HCT116 (cell line): ENCODE results near the gene CHKA. TPM values are rescaled to one million over a fixed set of nuclear protein-coding genes. Genes with fewer than 3 reads are reported as not detected.

Source experiments
- ATAC-seq: fragments of 200-7000 bp; cut with Tn5 transposase; 2 replicates; pipeline ENCODE4 v1.9.1; 2020; ENCODE audit warnings: mild to moderate bottlenecking, moderate library complexity
- BruUV-seq: library from RNA; stranded (reverse); fragments of 400-500 nt; replicated peaks from 2 replicates; lab custom pipeline; 2021; lab: Mats Ljungman, UMichigan
- CTCF ChIA-PET: fragments of 300-600 bp; sonication (Branson Sonifier 250); formaldehyde crosslinking; loops from one replicate; lab custom pipeline; 2021; ENCODE audit warnings: antibody characterized with exemption; lab: Charles Lee
- POLR2A ChIA-PET: fragments of 300-600, 350-600 bp; sonication (Branson Sonifier 250); formaldehyde crosslinking; loops from one replicate; lab custom pipeline; 2021; ENCODE audit warnings: antibody characterized with exemption; lab: Charles Lee
- RAD21 ChIA-PET, 2 experiments: fragments of 300-600 bp; sonication (Branson Sonifier 250); formaldehyde crosslinking; loops; one replicate each; lab custom pipeline; 2023; ENCODE audit warnings: low total read pairs in 2 of 2; ENCODE audit not compliant: uncharacterized antibody in 2 of 2, unreplicated experiment in 2 of 2, low non-redundant PET in 1 of 2; lab: Charles Lee
- DNase-seq: peaks from one replicate; pipeline ENCODE4 v3.0.0-alpha.2; 2010; ENCODE audit warnings: low read depth, low spot score
- H2AFZ ChIP-seq: fragments of 200-600 bp; shearing (Covaris generic), sonication (generic); 2 replicates; pipeline ENCODE4 v1.6.1; 2017; ENCODE audit warnings: low read depth, mixed run types, mixed read lengths, antibody characterized with exemption, low read length; ENCODE audit not compliant: poor library complexity, severe bottlenecking
- H3K27ac ChIP-seq: 2 replicates; pipeline ENCODE4 v1.5.1; 2012; ENCODE audit warnings: low read depth, low read length
- H3K27me3 ChIP-seq: fragments of 200-600 bp; sonication (generic); 2 replicates; pipeline ENCODE4 v1.6.1; 2016; ENCODE audit warnings: mixed run types, low read length, mixed read lengths; ENCODE audit not compliant: insufficient read depth
- H3K36me3 ChIP-seq, 2 experiments: fragments of 200-500 bp in 1 of 2; fragments of 200-600 bp in 1 of 2; sonication (Bioruptor generic) in 1 of 2; sonication (generic) in 1 of 2; 2 replicates each; pipeline versions ENCODE4 v1.5.1 to v1.6.1; 2014 to 2016; ENCODE audit warnings: low read length in 2 of 2, inconsistent platforms in 1 of 2, mixed read lengths in 1 of 2, mixed run types in 1 of 2; ENCODE audit not compliant: insufficient read depth in 2 of 2, control insufficient read depth in 1 of 2
- H3K4me1 ChIP-seq, 2 experiments: fragments of 200-600 bp in 1 of 2; sonication (generic) in 1 of 2; 2 replicates each; pipeline versions ENCODE4 v1.5.1 to v1.6.1; 2012 to 2017; ENCODE audit warnings: low read length in 2 of 2, inconsistent platforms in 1 of 2, mild to moderate bottlenecking in 1 of 2, mixed read lengths in 1 of 2, mixed run types in 1 of 2, moderate library complexity in 1 of 2; ENCODE audit not compliant: insufficient read depth in 2 of 2, control insufficient read depth in 1 of 2
- H3K4me2 ChIP-seq: fragments of 200-600 bp; sonication (generic); 2 replicates; pipeline ENCODE4 v1.6.1; 2017; ENCODE audit warnings: mixed run types, low read length, mixed read lengths
- H3K4me3 ChIP-seq, 2 experiments: fragments of 200-600 bp in 1 of 2; sonication (generic) in 1 of 2; replicated peaks in 1 of 2; 2 replicates each; pipeline ENCODE4 v1.5.1; 2011 to 2016; ENCODE audit warnings: low read length in 2 of 2, control low read depth in 1 of 2, low read depth in 1 of 2, mild to moderate bottlenecking in 1 of 2, mixed read lengths in 1 of 2, mixed run types in 1 of 2
- H3K79me2 ChIP-seq: fragments of 200-600 bp; sonication (generic); 2 replicates; pipeline ENCODE4 v1.6.1; 2017; ENCODE audit warnings: mild to moderate bottlenecking, mixed run types, low read length, moderate library complexity, mixed read lengths; ENCODE audit not compliant: insufficient read depth
- H3K9ac ChIP-seq: fragments of 200-600 bp; sonication (generic); 2 replicates; pipeline ENCODE4 v1.6.1; 2016; ENCODE audit warnings: low read length, mixed read lengths
- H3K9me2 ChIP-seq: fragments of 200-600 bp; sonication (generic), shearing (Covaris generic); 2 replicates; pipeline ENCODE4 v1.6.1; 2017; ENCODE audit warnings: mixed run types, mild to moderate bottlenecking, moderate library complexity; ENCODE audit not compliant: insufficient read depth
- H3K9me3 ChIP-seq, 2 experiments: fragments of 200-500 bp in 1 of 2; fragments of 200-600 bp in 1 of 2; sonication (Bioruptor generic) in 1 of 2; sonication (generic) in 1 of 2; 2 replicates each; pipeline ENCODE4 v1.6.1; 2014 to 2017; ENCODE audit warnings: low read length in 2 of 2, mixed read lengths in 2 of 2, inconsistent platforms in 1 of 2, low read depth in 1 of 2, mild to moderate bottlenecking in 1 of 2, mixed run types in 1 of 2, moderate library complexity in 1 of 2; ENCODE audit not compliant: control insufficient read depth in 1 of 2, insufficient read depth in 1 of 2
- H4K20me1 ChIP-seq: fragments of 200-600 bp; sonication (generic), shearing (Covaris generic); 2 replicates; pipeline ENCODE4 v1.6.1; 2017; ENCODE audit warnings: mixed run types, mild to moderate bottlenecking, moderate library complexity; ENCODE audit not compliant: insufficient read depth
- CBX3 ChIP-seq: IDR thresholded peaks from 2 replicates; pipeline ENCODE4 v1.6.1; 2012; ENCODE audit warnings: low read depth
- EZH2 ChIP-seq: fragments of 200-600 bp; sonication (generic); IDR thresholded peaks from 2 replicates; pipeline ENCODE4 v1.6.1; 2017; ENCODE audit warnings: antibody characterized with exemption, mixed run types
- EZH2phosphoT487 ChIP-seq: fragments of 200-600 bp; IDR thresholded peaks from 2 replicates; pipeline ENCODE4 v1.6.1; 2018; ENCODE audit warnings: antibody characterized with exemption, borderline replicate concordance
- FOSL1 ChIP-seq: IDR thresholded peaks from 2 replicates; pipeline ENCODE4 v1.6.1; 2012; ENCODE audit warnings: low read depth
- JUND ChIP-seq: IDR thresholded peaks from 2 replicates; pipeline ENCODE4 v1.6.1; 2012
- POLR2AphosphoS5 ChIP-seq: IDR thresholded peaks from 2 replicates; pipeline ENCODE4 v1.6.1; 2011; ENCODE audit warnings: mild to moderate bottlenecking, low read depth, low read length, moderate library complexity
- SRF ChIP-seq: IDR thresholded peaks from 2 replicates; pipeline ENCODE4 v1.6.1; 2012; ENCODE audit warnings: low read depth
- YY1 ChIP-seq: IDR thresholded peaks from 2 replicates; pipeline ENCODE4 v1.6.1; 2011; ENCODE audit warnings: low read length, low read depth, moderate library complexity, mild to moderate bottlenecking; ENCODE audit not compliant: insufficient replicate concordance; ENCODE audit errors: extremely low read depth
- ZFX ChIP-seq: fragments of 450-650 bp; IDR thresholded peaks from 2 replicates; pipeline ENCODE4 v1.6.1; 2017
- ZNF274 ChIP-seq: fragments of 200-500 bp; sonication (Bioruptor generic); IDR thresholded peaks from 2 replicates; pipeline ENCODE4 v1.6.1; 2014; ENCODE audit warnings: mild to moderate bottlenecking, low read depth, low read length, inconsistent platforms
- intact Hi-C: fragments of 100-400 bp; cut with micrococcal nuclease; formaldehyde crosslinking; loops from 2 replicates; pipeline ENCODE4 v1.10.0; 2022
- total RNA-seq: library from RNA; stranded (reverse); gene quantifications from one replicate; pipeline ENCODE4 v1.2.1, GENCODE V29; 2021; ENCODE audit not compliant: unreplicated experiment
- TF ChIP-seq, protein P1 (sequence below): IDR thresholded peaks from 2 replicates; pipeline ENCODE4 v1.6.1; 2011; ENCODE audit warnings: mild to moderate bottlenecking, low read length, moderate library complexity; ENCODE audit not compliant: insufficient replicate concordance; ENCODE audit errors: extremely low read depth
- TF ChIP-seq, protein P2 (sequence below): IDR thresholded peaks from 2 replicates; pipeline ENCODE4 v1.6.1; 2012
- TF ChIP-seq, protein P3 (sequence below): IDR thresholded peaks from 2 replicates; pipeline ENCODE4 v1.6.1; 2012; ENCODE audit warnings: low read depth

Gene CHKA
- total RNA-seq, 1 experiment from 2014 or later: 33.1 TPM

DNA sequence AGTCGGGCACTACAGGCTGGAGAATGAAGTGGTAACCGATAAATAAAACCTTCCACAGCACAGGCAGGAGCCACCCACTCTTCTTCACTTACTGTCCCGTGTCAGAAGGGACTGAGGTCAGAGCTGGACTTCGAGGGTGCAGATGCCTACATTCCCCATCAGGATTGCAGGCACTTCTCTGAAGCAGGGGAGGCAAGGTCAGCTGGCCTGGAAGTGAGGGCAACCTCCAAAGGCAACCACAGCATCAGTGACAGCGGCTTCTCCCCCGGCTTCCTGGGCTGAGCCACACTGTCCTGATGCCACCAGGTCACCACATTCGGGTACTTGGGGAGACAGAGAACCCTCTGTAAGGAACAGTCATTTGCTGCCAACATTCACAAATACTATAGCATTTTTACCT lies 59.7 kb downstream of the CHKA start:
- POLR2A ChIA-PET: no interaction called here
- Histone ChIP-seq H3K27me3 (no peaks in the 10 kb centered on the region), H3K9me2 (no peaks in the 10 kb centered on the region), H3K9ac (no peak overlapping the region), H2AFZ (no peak overlapping the region), H3K79me2 (no peaks in the 10 kb centered on the region), H4K20me1 (no peaks in the 10 kb centered on the region), H3K27ac (no peak overlapping the region), H3K9me3 (no peaks in the 10 kb centered on the region), H3K36me3 (peaks cover 20 to 55% of the 10 kb centered on the region in 2 experiments), H3K4me2 (no peak overlapping the region), H3K4me1 (no peaks in the 10 kb centered on the region), H3K4me3 (no peak overlapping the region)
- BruUV-seq: no TSS peak
- DNase-seq (no peak), ATAC-seq (no peak)
- intact Hi-C loops: no loop called here
- RAD21 ChIA-PET: no interaction called here
- TF ChIP-seq, protein P1, sequence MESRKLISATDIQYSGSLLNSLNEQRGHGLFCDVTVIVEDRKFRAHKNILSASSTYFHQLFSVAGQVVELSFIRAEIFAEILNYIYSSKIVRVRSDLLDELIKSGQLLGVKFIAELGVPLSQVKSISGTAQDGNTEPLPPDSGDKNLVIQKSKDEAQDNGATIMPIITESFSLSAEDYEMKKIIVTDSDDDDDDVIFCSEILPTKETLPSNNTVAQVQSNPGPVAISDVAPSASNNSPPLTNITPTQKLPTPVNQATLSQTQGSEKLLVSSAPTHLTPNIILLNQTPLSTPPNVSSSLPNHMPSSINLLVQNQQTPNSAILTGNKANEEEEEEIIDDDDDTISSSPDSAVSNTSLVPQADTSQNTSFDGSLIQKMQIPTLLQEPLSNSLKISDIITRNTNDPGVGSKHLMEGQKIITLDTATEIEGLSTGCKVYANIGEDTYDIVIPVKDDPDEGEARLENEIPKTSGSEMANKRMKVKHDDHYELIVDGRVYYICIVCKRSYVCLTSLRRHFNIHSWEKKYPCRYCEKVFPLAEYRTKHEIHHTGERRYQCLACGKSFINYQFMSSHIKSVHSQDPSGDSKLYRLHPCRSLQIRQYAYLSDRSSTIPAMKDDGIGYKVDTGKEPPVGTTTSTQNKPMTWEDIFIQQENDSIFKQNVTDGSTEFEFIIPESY: no peak
- TF ChIP-seq, all 23 proteins: peak for 0
- CTCF ChIA-PET: no interaction called here

DNA sequence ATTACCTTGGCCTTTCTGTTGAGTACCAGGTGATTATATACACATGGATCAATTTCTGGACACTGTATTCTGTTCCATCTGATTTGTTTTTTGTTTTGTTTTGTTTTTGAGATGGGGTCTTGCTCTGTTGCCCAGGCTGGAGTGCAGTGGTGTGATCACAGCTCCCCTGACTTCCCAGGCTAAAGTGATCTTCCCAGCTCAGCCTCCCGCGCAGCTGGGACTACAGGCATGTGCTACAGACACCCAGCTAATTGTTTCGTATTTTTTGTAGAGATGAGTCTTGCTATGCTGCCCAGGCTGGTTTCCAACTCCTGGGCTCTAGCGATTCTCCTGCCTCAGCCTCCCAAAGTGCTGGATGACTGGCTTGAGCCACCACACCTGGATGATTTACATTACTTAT lies 63.4 kb downstream of the CHKA start:
- Histone ChIP-seq H3K36me3 (peaks cover 7 to 32% of the 10 kb centered on the region in 2 experiments; a peak in 3 of 4 replicates), H3K27me3 (no peaks in the 10 kb centered on the region), H3K9ac (no peak overlapping the region), H3K27ac (no peak overlapping the region), H3K4me2 (no peak overlapping the region), H3K79me2 (no peaks in the 10 kb centered on the region), H3K4me3 (no peak overlapping the region), H4K20me1 (no peaks in the 10 kb centered on the region), H3K4me1 (no peaks in the 10 kb centered on the region), H2AFZ (no peak overlapping the region), H3K9me3 (no peaks in the 10 kb centered on the region), H3K9me2 (no peaks in the 10 kb centered on the region)
- ChIA-PET RAD21 (no interaction called here), POLR2A (no interaction called here), CTCF (no interaction called here)
- ATAC-seq: no peak
- no TSS peak for BruUV-seq
- DNase-seq: no peak
- intact Hi-C loops: no loop called here
- no peak for TF ChIP-seq CBX3
- TF ChIP-seq, protein P1: no peak
- TF ChIP-seq, protein P2, sequence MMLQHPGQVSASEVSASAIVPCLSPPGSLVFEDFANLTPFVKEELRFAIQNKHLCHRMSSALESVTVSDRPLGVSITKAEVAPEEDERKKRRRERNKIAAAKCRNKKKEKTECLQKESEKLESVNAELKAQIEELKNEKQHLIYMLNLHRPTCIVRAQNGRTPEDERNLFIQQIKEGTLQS: no peak
- no peak for TF ChIP-seq JUND
- no peak for TF ChIP-seq POLR2AphosphoS5
- no peak for TF ChIP-seq EZH2
- no peak for TF ChIP-seq YY1
- no peak for TF ChIP-seq EZH2phosphoT487
- no peak for TF ChIP-seq SRF
- TF ChIP-seq, protein P3, sequence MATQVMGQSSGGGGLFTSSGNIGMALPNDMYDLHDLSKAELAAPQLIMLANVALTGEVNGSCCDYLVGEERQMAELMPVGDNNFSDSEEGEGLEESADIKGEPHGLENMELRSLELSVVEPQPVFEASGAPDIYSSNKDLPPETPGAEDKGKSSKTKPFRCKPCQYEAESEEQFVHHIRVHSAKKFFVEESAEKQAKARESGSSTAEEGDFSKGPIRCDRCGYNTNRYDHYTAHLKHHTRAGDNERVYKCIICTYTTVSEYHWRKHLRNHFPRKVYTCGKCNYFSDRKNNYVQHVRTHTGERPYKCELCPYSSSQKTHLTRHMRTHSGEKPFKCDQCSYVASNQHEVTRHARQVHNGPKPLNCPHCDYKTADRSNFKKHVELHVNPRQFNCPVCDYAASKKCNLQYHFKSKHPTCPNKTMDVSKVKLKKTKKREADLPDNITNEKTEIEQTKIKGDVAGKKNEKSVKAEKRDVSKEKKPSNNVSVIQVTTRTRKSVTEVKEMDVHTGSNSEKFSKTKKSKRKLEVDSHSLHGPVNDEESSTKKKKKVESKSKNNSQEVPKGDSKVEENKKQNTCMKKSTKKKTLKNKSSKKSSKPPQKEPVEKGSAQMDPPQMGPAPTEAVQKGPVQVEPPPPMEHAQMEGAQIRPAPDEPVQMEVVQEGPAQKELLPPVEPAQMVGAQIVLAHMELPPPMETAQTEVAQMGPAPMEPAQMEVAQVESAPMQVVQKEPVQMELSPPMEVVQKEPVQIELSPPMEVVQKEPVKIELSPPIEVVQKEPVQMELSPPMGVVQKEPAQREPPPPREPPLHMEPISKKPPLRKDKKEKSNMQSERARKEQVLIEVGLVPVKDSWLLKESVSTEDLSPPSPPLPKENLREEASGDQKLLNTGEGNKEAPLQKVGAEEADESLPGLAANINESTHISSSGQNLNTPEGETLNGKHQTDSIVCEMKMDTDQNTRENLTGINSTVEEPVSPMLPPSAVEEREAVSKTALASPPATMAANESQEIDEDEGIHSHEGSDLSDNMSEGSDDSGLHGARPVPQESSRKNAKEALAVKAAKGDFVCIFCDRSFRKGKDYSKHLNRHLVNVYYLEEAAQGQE: no peak
- TF ChIP-seq ZNF274: no peak
- no peak for TF ChIP-seq FOSL1
- TF ChIP-seq ZFX: no peak
